GM21717 (cell line): Measurements from ENCODE around the gene NR2E1.

Source experiments
- ATAC-seq: cut with Tn5 transposase; IDR thresholded peaks from one replicate; pipeline ENCODE4 v1.9.1; 2021; ENCODE audit warnings: mild to moderate bottlenecking, moderate library complexity; ENCODE audit not compliant: unreplicated experiment

The NR2E1 gene

DNA sequence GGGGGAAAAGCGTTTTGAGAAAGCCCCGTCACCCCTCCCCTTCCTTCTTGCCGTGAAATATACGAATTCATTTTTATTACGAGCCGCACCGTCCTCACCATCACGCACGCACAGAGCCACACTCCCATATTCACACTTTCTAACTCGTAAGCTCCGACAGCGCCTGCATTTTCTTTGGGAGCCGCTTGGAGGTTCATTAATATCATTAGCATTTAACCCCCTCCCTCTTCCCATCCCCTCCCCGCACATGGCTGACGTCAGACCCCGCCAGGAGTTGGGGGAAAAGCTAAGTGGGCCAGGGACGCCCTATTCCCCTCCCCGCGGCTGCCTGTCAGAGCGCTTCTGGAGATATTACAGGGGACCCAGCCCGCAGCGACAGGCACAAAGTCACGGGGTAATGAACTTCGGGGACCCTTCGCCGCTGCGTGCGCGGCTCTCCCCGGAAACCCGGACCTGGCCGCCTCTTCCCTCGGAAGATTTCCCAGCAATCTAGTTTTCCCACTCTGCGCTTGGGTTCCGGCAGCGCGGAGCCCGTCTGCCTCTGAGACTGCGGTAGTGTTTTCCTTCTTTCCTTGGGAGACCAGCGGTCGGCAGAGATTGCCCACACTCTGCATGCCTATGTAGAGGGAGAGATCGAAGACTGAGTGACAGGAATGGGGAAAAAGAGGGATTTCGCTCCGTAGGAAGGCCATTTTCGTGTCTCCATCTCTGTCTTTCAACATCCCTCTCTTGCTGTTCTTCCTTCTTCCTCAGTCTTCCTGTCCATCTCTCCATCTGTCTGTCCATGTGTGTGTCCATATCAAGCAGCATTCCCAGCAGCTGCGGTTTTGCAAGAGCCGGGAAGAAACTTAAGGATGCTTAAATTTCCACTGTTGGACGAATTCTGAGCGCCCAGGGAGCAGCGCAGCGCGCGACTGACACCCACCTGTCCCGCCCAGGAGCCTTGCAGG lies at the start of gene NR2E1:
NR2E1 (plus strand) TSS at position 309 of the 950 bp plus-strand sequence. CDS start 744 bp downstream, outside the sequence.
- ATAC-seq: no peak

DNA sequence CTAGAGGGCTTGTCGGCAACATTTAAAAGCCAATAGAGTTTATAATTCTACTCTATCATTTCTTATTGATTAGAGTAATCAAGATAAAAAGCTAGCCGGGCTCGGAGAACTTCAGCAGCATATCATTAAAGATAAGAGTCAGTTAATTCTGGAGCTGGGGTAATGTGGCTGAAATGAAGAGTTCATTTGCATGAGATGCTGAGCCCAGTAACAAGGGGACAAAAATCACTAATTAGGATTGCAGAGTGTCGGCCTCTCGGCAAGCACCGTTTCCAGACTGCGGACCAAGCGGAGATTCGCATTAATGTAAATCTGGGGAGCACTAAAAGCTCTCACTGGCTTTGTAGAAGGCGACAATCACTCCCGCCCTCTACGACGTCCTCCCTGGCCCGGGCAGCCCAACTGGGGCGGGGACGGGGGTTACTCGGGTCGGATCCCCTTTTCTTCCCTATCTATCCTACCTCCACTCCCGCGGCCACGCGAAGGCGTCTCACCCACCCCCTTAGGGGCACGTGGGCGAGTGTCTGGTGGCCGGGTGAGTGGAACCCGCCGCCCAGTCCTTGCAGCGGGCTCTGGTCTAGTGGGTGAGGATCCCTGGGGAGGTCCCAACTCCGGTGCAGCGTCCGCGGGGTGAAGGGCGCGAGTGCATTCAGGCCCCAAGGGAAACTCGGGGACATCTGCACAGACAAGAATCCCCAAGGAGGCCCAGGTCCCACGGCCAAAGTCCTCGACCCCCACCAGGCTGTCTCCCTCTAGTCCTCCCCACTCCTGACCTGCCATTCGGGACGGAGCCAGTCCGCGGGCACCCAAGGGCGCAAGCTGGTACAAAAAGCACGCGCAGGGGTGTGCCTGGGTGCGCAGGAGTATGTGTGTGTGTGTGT lies 49.0 kb upstream of the NR2E1 start:
- no peak for ATAC-seq

GRCh38 chr6:108117427-108118358 lies 48.1 kb upstream of the NR2E1 start:
- ATAC-seq: no peak

- ATAC-seq: no peak
Measured at GRCh38 chr6:108118359-108118724, 47.5 kb upstream of the NR2E1 start.

DNA sequence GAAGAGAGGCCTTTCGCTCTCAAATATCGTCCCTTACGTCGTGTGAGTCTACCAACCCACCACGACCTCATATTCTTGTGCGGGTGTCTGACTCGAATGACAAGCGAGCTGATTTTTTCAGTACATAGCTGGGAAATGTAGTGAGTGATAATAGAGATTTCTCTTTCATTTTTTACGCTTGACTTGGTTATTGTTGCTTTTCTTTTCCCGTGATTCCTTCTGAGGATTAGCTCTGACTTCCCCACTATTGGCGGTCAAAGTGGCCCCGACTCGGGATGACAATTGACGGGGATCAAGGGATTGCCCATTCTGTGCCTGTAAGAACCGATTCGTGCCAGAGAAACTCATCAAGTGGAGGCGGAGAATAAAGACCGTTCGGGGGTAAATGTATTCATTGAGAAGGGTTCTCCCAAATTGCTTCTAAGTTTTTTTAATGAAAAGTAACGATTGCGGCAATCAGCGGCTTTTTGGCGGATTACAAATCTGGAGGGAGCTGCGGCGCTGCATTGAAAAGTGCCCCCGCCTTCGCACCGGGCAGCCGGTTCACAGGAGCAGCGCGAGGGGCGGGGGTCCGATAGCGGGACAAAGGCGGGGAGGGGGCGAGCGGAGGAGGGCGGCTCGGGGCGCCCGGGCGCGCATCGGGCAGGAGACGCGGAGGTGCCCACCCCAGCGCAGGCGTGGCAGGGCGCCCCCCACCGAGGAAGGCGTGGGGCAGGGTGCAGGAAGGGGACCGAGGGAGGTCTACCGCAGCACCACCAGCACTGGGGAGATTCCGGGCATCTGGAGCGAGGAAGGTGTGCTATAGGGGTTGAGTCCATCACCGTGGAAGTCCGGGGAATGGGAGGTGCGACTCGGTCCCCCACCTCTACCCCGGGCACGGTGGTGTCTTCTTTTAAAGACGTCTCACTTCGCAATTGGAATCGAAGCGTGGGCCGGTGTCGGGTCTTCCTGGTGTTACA lies 46.7 kb upstream of the NR2E1 start:
- no peak for ATAC-seq

DNA sequence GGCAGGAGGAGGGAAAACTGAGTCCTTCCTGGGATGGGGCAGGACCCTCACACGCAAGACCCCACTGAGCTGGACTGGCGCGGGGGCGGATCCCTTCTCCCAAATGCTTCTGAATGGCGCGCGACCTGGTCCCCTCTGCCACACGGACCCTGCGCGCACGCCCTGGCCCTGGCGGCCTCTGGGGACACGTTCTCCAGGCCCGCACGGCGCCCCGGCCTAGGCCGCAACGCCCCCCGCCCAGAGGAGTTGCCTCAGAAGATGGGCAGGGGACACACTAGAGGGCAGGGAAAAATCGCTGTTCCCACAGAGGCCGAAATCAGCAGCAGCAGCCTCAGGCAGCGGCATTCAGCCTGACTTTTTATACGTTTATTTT lies 46.1 kb upstream of the NR2E1 start:
- no peak for ATAC-seq

GRCh38 chr6:108120311-108120710 lies 45.5 kb upstream of the NR2E1 start:
- ATAC-seq: no peak

- no peak for ATAC-seq
Measured at GRCh38 chr6:108121612-108122011, 44.2 kb upstream of the NR2E1 start.

GRCh38 chr6:108123481-108123929 lies 42.3 kb upstream of the NR2E1 start:
- ATAC-seq: no peak

GRCh38 chr6:108123946-108124345 lies 41.9 kb upstream of the NR2E1 start:
- no peak for ATAC-seq

DNA sequence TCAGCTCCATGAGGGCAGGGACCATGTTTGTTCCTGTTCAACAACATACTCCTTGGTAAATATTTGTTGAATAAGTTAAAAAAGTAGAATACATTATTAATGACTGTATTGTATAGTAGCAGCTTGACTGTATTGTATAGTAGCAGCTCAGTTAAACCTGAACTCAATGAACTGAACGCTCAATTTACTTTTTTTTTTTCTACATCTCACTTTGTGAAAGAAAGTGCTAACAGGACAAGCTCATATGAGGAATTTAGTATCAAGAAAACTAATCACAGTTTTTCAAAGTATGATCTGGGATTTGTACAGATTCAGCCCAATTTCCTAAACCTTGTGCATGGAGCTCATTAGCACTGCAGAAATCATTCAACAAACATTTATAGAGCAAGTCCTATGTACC lies 38.8 kb upstream of the NR2E1 start:
- no peak for ATAC-seq

DNA sequence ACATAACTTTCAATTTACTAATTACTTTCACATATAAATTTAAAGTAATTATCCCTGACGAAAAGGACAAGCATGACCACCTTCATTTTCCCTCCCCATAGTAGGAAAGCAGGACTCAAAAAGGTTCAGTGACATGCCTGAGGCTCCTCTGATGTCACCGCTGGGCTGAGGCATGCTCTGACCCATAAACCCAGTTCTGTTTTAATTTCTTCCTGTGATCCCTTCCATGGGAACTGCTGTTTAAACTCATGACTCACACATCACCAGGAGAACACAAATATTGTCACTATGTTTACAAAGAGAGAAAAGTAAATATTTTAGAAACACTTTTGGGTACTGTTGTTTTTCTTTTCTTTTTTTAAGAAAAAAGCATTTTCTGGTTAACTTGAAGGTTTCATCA lies 38.0 kb upstream of the NR2E1 start:
- ATAC-seq: no peak

- no peak for ATAC-seq
Measured at GRCh38 chr6:108130262-108130661, 35.6 kb upstream of the NR2E1 start.

DNA sequence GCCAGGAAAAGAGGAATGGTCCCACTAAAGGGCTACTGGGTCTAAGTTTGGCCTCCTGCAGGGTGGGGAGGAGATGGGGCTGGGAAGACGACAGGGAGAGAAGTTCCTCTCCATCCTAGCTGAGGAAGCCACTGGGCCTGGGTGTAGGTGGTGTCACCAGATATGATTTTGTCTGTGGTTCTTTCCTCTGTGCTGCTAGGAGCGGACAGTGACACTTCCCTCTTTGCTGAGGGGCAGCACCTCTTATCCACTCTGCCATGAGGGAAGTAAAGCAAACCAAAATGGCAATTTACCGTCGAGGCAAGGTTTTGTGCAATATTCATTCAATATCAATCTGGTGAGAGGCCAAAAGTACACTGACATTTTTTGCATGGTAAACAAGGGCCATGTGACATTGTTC lies 33.0 kb upstream of the NR2E1 start:
- ATAC-seq: no peak

DNA sequence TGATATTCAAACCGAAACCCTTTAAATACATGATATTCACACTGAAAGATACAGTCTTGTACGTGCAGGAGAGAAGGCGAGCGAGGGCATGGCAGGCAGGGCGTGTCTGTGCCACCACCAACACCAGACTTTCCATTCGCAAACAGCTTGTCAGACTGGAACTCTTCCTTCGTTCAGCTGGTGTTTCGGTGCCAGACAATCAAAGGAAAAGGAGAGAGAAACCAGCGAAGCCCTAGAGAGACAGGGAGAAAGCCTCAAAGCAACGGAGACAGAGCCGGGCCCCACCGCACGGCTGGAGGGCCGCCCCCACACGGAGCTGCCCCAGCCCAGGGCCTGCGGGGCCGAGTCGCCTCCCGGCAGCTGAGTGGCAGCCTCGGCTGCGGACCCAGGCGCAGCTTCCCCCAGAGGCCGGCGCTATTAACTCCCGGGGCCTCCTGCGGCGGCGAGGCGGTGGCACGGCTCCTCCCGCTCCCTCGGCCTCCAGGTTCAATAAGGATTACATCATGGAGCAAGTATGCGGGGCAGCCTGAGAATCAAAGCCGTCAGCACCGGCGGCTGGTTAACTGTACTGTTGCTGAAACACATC lies 32.1 kb upstream of the NR2E1 start:
- ATAC-seq: no peak

DNA sequence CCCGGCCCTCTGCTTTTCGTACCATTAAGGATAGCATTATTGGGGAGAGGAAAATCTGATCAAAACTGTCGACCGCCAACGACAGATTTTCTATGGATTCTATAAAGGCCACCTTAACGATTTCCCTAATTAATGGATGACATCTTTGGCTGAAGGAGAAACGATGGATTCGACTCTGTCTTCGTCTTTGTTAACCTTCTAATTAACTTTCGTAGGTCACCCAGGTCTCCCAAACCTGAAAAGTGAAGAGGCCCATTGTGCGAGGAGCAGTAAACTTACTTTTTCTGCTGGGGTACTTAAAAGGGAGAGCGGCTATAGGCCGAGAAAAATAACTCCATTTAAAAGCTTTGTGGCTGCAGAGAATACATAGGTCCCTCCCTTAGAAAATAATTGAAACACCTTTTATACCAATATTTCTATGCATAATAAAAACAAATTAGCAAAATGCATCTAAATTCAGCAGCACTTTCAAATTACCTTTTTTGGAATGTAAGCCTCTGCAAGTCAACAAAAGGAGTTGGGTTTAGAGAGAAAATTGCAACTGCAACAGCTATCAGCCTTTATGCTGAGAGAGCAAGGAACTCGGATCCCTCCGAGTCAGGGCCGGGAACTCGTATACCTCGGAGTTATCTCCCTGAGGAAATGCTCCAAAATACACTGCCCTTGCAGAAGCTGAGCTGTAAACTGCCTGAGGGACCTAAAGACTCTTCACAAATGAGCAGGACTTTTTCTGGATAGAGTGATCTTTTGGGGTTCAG lies 31.4 kb upstream of the NR2E1 start:
- no peak for ATAC-seq

GRCh38 chr6:108142240-108142639 lies 23.6 kb upstream of the NR2E1 start:
- no peak for ATAC-seq

GRCh38 chr6:108145639-108146038 lies 20.2 kb upstream of the NR2E1 start:
- no peak for ATAC-seq
